ENCODE data around the gene PCDHA10.
"Not testable (repeated sequence)": the region's sequence is repeated elsewhere in the genome, so short reads cannot be mapped to it uniquely, and the experiment has no call there.

Gene PCDHA10
- 0 to 0.07 reads per million in 2 donors for total RNA-seq

DNA sequence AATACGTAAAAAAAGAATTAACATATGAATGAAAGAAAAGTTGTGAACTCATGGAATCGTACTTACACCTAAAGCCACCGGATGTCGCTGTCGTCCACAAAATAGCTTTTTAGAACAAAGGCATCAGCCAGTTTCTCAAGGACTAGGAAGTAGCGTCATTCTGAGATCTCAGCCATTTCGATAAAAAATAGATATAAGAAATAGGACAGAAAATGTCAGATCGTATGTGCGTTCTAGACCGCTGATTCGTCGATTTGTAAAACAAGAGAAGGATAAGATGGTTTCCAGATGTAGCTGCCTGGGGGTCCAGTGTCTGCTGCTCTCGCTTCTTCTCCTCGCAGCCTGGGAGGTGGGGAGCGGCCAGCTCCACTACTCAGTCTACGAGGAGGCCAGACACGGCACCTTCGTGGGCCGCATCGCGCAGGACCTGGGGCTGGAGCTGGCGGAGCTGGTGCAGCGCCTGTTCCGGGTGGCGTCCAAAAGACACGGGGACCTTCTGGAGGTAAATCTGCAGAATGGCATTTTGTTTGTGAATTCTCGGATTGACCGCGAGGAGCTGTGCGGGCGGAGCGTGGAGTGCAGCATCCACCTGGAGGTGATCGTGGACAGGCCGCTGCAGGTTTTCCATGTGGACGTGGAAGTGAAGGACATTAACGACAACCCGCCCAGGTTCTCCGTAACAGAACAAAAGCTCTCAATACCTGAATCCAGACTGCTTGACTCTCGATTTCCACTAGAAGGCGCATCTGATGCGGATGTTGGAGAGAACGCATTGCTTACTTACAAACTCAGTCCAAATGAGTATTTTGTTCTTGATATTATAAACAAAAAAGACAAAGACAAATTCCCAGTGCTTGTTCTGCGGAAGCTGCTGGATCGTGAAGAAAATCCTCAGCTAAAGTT lies at the start of gene PCDHA10:
PCDHA10 (plus strand) TSS at position 126 of the 903 bp plus-strand sequence; CDS start at position 278, 152 bp downstream.
- DNase-seq = no peak

GRCh38 chr5:140806834-140807775 lies 48.6 kb upstream of the PCDHA10 start, which contains the start of gene PCDHA4:
TSS of gene PCDHA4 (plus strand) at chr5:140807068.
- DNase-seq = no peak

- not testable (repeated sequence) for DNase-seq
Measured at GRCh38 chr5:140808241-140808888, 47.3 kb upstream of the PCDHA10 start.

DNA sequence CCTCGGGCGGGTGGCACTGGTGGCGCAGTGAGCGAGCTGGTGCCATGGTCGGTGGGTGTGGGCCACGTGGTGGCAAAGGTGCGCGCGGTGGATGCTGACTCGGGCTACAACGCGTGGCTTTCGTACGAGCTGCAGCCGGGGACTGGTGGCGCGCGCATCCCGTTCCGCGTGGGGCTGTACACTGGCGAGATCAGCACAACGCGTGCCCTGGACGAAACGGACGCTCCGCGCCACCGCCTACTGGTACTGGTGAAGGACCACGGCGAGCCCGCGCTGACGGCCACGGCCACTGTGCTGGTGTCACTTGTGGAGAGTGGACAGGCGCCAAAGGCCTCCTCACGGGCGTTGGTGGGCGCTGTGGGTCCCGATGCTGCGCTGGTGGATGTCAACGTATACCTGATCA lies 46.8 kb upstream of the PCDHA10 start:
- DNase-seq = no peak

DNA sequence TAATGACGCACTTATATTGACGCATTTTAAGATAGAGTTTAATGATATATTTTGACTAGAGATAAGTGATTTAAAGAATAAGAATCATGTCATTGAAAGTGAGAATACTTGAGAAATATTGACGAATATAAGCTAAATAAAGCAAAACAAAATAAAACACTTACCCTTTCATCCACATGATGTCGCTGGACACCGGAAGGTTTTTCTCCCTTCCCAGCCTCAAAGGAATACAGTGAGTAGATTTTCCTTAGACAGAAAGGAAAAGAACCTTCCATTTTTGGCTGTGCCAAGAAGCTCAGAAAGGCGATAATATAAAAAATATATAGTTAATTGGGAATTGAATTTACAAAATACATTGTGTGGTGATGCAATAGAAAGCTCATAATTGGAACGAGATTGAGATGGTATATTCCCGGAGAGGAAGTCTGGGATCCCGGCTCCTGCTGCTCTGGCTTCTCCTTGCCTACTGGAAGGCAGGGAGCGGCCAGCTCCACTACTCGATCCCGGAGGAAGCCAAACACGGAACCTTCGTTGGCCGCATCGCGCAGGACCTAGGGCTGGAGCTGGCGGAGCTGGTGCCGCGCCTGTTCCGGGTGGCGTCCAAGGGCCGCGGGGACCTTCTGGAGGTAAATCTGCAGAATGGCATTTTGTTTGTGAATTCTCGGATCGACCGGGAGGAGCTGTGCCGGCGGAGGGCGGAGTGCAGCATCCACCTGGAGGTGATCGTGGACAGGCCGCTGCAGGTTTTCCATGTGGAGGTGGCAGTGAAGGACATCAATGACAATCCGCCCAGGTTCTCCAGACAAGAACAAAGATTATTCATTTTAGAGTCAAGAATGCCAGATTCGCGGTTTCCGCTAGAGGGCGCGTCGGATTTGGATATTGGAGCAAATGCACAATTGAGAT lies 34.1 kb upstream of the PCDHA10 start, which contains the start of gene PCDHA5:
PCDHA5 (plus strand) TSS at position 239 of the 906 bp plus-strand sequence.
- no peak for DNase-seq

DNA sequence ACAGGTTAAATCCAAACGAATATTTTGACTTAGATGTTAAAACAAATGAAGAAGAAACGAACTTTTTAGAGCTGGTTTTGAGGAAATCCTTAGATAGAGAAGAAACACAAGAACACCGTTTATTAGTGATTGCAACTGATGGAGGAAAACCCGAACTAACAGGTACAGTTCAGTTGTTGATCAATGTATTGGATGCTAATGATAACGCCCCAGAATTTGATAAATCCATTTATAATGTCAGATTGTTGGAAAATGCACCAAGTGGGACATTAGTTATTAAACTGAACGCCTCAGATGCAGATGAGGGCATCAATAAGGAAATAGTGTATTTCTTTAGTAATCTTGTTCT lies 33.4 kb upstream of the PCDHA10 start:
- DNase-seq = no peak

DNA sequence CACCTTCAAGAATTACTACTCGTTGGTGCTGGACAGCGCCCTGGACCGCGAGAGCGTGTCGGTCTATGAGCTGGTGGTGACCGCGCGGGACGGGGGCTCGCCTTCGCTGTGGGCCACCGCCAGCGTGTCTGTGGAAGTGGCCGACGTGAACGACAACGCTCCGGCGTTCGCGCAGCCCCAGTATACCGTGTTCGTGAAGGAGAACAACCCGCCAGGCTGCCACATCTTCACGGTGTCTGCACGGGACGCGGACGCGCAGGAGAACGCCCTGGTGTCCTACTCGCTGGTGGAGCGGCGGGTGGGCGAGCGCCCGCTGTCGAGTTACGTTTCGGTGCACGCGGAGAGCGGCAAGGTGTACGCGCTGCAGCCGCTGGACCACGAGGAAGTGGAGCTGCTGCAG lies 32.7 kb upstream of the PCDHA10 start:
- DNase-seq = not testable (repeated sequence)

DNA sequence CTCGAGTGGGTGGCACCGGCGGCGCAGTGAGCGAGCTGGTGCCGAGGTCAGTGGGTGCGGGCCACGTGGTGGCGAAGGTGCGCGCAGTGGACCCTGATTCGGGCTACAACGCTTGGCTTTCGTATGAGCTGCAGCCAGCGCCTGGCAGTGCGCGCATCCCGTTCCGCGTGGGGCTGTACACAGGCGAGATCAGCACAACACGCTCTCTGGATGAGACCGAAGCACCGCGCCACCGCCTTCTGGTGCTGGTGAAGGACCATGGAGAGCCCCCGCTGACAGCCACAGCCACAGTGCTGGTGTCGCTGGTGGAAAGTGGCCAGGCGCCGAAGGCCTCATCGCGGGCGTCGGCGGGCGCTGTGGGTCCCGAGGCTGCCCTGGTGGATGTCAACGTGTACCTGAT lies 32.2 kb upstream of the PCDHA10 start:
- no peak for DNase-seq

GRCh38 chr5:140827704-140828361 lies 27.9 kb upstream of the PCDHA10 start, which contains the start of gene PCDHA6:
TSS of gene PCDHA6 (plus strand) at chr5:140827960. CDS start at chr5:140828092, 132 bp downstream.
- DNase-seq = no peak

DNA sequence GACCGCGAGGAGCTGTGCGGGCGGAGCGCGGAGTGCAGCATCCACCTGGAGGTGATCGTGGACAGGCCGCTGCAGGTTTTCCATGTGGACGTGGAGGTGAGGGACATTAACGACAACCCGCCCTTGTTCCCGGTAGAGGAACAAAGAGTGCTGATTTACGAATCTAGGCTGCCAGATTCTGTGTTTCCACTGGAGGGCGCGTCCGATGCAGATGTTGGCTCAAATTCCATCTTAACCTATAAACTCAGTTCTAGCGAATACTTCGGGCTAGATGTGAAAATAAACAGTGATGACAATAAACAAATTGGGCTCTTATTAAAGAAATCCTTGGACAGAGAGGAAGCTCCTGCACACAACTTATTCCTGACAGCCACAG lies 27.3 kb upstream of the PCDHA10 start:
- DNase-seq = no peak

GRCh38 chr5:140829511-140830501 lies 25.9 kb upstream of the PCDHA10 start:
- not testable (repeated sequence) for DNase-seq

GRCh38 chr5:140833993-140834392 lies 21.7 kb upstream of the PCDHA10 start, which contains the start of gene PCDHA7:
TSS of gene PCDHA7 (plus strand) at chr5:140834269. CDS start at chr5:140834384, 115 bp downstream.
- no peak for DNase-seq

DNA sequence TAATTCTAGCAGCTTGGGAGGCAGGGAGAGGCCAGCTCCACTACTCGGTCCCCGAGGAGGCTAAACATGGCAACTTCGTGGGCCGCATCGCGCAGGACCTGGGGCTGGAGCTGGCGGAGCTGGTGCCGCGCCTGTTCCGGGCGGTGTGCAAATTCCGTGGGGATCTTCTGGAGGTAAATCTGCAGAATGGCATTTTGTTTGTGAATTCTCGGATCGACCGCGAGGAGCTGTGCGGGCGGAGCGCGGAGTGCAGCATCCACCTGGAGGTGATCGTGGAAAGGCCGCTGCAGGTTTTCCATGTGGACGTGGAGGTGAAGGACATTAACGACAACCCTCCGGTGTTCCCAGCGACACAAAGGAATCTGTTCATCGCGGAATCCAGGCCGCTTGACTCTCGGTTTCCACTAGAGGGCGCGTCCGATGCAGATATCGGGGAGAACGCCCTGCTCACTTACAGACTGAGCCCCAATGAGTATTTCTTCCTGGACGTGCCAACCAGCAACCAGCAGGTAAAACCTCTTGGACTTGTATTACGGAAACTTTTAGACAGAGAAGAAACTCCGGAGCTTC lies 21.2 kb upstream of the PCDHA10 start:
- DNase-seq = not testable (repeated sequence)

- no peak for DNase-seq
Measured at GRCh38 chr5:140835622-140836510, 19.8 kb upstream of the PCDHA10 start.

GRCh38 chr5:140840978-140841962 lies 14.4 kb upstream of the PCDHA10 start, which contains the start of gene PCDHA8:
TSS of gene PCDHA8 (plus strand) at chr5:140841187. CDS start at chr5:140841322, 135 bp downstream.
- DNase-seq = no peak

All from T-helper 9 cell (primary cell).